H1 (cell line): ENCODE results near the gene TMEM176B. TPM values are rescaled to one million over a fixed set of nuclear protein-coding genes. Genes with fewer than 3 reads are reported as not detected.

Experiments used
- CHD2 ChIP-seq: IDR thresholded peaks from 2 replicates; pipeline ENCODE4 v1.6.1; 2012; ENCODE audit warnings: low read length, improper control_type of control experiment
- FOSL1 ChIP-seq: IDR thresholded peaks from 2 replicates; pipeline ENCODE4 v1.6.1; 2011; ENCODE audit warnings: mild to moderate bottlenecking, low read depth, low read length, moderate library complexity; ENCODE audit not compliant: insufficient read depth
- HDAC6 ChIP-seq: IDR thresholded peaks from one replicate; pipeline ENCODE4 v1.7.1; 2012; ENCODE audit warnings: low read depth, mild to moderate bottlenecking, inconsistent platforms, low read length, moderate library complexity
- POLR2AphosphoS5 ChIP-seq: IDR thresholded peaks from 2 replicates; pipeline ENCODE4 v1.6.1; 2011; ENCODE audit warnings: low read depth, low read length
- RXRA ChIP-seq: IDR thresholded peaks from 2 replicates; pipeline ENCODE4 v1.6.1; 2011; ENCODE audit warnings: low read depth, mild to moderate bottlenecking, low read length, moderate library complexity; ENCODE audit not compliant: insufficient read depth
- SP4 ChIP-seq: IDR thresholded peaks from 2 replicates; pipeline ENCODE4 v1.6.1; 2012; ENCODE audit warnings: low read length, inconsistent platforms
- polyA plus RNA-seq, 7 experiments: library from polyadenylated mRNA; depleted of rRNA in 3 of 7; stranded (reverse) in 5 of 7; unstranded in 2 of 7; fragments of >200 nt in 5 of 7; fragments of 200-250 nt in 2 of 7; gene quantifications; 1 replicate in 5 of 7; 2 replicates in 1 of 7; 4 replicates in 1 of 7; pipeline versions ENCODE4 v1.2.1 to v1.2.3, GENCODE V29; 2011 to 2013; ENCODE audit warnings: missing spikeins in 2 of 7, mixed read lengths in 2 of 7
- total RNA-seq: library from RNA; stranded (reverse); fragmentation: NEBNext Ultra II Directional; extraction: Animal tissue kit (Norgen Biotek cat#: 25700); gene quantifications from 2 replicates; pipeline ENCODE4 v1.2.1, GENCODE V29; 2021
- TF ChIP-seq, protein P1 (sequence below): IDR thresholded peaks from 2 replicates; pipeline ENCODE4 v1.6.1; 2011; ENCODE audit warnings: low read depth, mild to moderate bottlenecking, low read length; ENCODE audit not compliant: insufficient read depth

The TMEM176B gene
- total and polyA plus RNA-seq, 2 of the 8 experiments (the other 6 are each of a cell fraction or from before 2014, with no cell fraction given): 1.2 to 2.1 TPM

DNA sequence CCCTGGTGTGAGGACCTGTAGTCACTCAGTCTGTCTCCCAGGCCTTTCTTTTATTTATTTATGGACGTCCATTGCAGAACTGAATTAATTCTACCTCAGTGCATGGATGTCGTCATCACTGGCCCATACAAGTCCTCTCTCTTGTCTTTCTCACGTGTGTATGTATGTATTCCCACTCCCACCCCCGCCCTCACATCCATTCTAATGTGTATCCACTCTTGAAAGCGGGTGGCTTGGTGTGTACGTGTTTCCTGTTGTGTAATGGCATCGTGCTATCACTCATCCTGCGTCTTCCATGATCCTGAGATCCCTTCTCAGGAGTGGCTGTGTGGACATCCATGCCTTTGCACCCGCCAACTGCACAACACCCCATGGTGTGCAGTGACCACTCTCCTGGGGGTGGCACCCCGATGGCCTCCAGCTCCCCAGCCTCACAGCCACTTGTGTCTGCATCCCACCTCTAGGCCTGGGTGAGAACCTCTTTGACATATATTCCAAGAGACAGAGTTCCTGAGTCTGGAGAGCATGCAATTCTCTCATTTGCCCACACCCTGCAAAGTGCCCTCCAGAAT lies 49.1 kb upstream of the TMEM176B start (continued):
- TF ChIP-seq, protein P1, sequence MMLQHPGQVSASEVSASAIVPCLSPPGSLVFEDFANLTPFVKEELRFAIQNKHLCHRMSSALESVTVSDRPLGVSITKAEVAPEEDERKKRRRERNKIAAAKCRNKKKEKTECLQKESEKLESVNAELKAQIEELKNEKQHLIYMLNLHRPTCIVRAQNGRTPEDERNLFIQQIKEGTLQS: no peak
- TF ChIP-seq HDAC6: no peak
- TF ChIP-seq SP4: no peak
- TF ChIP-seq CHD2: no peak
- no peak for TF ChIP-seq RXRA
- no peak for TF ChIP-seq POLR2AphosphoS5
- TF ChIP-seq FOSL1: no peak
